ENCODE results near the gene TNFRSF18. TPM values are rescaled to one million over a fixed set of nuclear protein-coding genes. Genes with fewer than 3 reads are reported as not detected.
A peak's percentile ranks its signal among the peaks of the same experiment; 100 is the strongest.

Gene TNFRSF18
- total and polyA plus RNA-seq, 3 donors from 2014 or later = 0.67 TPM; not detected in 2

DNA sequence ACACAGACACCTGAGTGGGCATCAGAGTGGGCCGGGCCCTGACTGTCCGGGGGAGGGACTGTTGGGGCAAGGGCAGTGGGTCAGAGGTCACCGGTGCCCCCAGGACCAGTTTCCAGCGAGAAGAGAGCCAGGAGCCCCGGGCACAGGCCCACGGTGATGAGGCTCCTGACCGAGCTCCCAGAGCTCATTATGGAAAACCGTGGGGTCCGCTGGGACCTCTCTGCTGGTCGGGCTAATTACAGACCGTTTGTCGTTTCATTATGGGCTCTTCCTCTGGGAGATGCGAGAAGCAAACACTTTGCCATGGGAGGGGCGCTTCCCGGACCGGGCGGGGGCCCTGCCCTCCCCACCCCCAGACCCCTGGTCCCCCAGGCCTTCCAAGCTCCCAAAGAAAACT lies 44.7 kb downstream of the TNFRSF18 start:
- WGBS, 2 donors = 60 to 64% methylated on average over 4 to 17 of the region's 17 CpGs
- no peaks in the 10 kb centered on the region for H3K9me3 ChIP-seq
- TF ChIP-seq, protein P1, sequence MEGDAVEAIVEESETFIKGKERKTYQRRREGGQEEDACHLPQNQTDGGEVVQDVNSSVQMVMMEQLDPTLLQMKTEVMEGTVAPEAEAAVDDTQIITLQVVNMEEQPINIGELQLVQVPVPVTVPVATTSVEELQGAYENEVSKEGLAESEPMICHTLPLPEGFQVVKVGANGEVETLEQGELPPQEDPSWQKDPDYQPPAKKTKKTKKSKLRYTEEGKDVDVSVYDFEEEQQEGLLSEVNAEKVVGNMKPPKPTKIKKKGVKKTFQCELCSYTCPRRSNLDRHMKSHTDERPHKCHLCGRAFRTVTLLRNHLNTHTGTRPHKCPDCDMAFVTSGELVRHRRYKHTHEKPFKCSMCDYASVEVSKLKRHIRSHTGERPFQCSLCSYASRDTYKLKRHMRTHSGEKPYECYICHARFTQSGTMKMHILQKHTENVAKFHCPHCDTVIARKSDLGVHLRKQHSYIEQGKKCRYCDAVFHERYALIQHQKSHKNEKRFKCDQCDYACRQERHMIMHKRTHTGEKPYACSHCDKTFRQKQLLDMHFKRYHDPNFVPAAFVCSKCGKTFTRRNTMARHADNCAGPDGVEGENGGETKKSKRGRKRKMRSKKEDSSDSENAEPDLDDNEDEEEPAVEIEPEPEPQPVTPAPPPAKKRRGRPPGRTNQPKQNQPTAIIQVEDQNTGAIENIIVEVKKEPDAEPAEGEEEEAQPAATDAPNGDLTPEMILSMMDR (IDR thresholded peaks at IDR 0.05) = no peak
- no peak for TF ChIP-seq POLR2A (IDR thresholded peaks at IDR 0.05)
- intact Hi-C loops (cut with DNase I; ENCODE audit: low total_unique reads) = no loop called here
- no peak overlapping the region for H3K27ac ChIP-seq
- H3K4me1 ChIP-seq = peaks cover 8% of the 10 kb centered on the region
- no peaks in the 10 kb centered on the region for H3K36me3 ChIP-seq (ENCODE audit: low read depth, missing control alignments)
- H3K4me3 ChIP-seq = no peak overlapping the region
- H3K27me3 ChIP-seq = no peaks in the 10 kb centered on the region
- DNase-seq = no peak

DNA sequence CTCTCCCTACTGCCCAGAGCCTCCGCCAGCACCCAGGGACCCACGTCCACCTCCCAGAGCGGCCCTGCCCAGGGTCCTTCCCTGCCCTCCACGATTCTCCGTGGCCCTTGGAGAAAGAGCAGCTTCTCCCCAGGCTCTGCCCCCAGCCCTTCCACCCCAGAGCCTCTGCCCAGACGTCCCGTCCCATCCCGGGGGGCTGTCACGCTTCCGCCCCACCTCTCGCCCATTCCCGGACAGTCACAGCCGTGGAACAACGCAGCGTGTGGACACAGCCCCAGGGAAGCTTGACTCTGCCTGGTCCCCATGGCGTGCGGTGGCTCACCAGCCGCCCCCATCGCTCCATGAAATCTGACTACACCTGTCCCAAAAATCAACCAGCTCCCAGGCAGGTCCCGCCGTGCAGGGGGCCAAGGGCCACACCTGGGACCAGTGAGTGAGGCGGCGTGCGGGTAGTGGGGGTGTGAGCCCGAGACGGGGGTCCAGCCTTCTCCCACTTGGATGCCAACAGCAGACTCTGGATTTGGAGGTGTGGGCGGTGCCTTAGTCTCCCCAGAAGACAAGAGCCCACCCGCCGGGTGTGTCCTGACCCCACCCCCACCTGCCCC lies 45.2 kb downstream of the TNFRSF18 start:
- H3K27ac ChIP-seq = no peak overlapping the region
- H3K36me3 ChIP-seq (ENCODE audit: low read depth, missing control alignments) = no peaks in the 10 kb centered on the region
- intact Hi-C loops (cut with DNase I; ENCODE audit: low total_unique reads) = no loop called here
- H3K9me3 ChIP-seq = no peaks in the 10 kb centered on the region
- DNase-seq = no peak
- H3K4me3 ChIP-seq = no peak overlapping the region
- H3K4me1 ChIP-seq = peaks cover 8% of the 10 kb centered on the region
- 89 to 91% methylated on average over 24 to 29 of the region's 29 CpGs for WGBS, 2 donors
- TF ChIP-seq, protein P1 (IDR thresholded peaks at IDR 0.05) = no peak
- no peak for TF ChIP-seq POLR2A (IDR thresholded peaks at IDR 0.05)
- H3K27me3 ChIP-seq = no peaks in the 10 kb centered on the region

DNA sequence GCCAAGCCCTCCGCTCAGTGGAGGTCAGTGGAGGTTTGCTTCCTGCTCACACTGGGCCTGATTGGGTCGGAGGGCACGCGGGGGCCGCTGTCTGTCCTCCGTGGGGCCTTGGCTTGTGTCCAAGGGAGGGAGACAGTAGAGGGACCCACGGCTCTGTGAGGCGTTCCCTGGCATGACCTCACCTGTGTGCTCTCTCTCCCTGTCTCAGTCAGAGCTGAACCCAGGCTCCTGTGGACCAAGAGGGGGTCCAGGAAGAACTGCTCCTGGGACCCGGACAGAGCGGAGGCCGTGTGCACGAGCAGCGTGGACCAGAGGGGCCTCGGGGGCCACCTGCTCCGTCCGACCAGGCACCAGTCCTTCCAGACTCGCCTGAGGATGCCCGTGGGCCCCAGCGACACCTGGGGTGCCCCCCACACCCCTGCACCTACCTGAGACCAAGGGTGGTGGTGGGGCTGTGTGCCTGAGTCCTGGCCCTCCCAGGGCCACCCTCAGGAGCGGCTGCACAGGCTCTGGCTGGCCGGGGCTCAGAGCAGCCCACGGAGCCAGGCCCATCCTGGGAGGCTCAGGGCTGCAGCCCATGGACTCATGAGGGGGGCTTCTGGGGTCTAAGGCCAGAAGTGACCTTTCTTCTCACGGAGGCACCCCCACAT lies 46.0 kb downstream of the TNFRSF18 start:
- TF ChIP-seq, protein P1 (IDR thresholded peaks at IDR 0.05) = no peak
- TF ChIP-seq POLR2A (IDR thresholded peaks at IDR 0.05) = no peak
- intact Hi-C loops (cut with DNase I; ENCODE audit: low total_unique reads) = no loop called here
- WGBS, 2 donors = 84 to 86% methylated on average over 14 to 23 of the region's 23 CpGs

DNA sequence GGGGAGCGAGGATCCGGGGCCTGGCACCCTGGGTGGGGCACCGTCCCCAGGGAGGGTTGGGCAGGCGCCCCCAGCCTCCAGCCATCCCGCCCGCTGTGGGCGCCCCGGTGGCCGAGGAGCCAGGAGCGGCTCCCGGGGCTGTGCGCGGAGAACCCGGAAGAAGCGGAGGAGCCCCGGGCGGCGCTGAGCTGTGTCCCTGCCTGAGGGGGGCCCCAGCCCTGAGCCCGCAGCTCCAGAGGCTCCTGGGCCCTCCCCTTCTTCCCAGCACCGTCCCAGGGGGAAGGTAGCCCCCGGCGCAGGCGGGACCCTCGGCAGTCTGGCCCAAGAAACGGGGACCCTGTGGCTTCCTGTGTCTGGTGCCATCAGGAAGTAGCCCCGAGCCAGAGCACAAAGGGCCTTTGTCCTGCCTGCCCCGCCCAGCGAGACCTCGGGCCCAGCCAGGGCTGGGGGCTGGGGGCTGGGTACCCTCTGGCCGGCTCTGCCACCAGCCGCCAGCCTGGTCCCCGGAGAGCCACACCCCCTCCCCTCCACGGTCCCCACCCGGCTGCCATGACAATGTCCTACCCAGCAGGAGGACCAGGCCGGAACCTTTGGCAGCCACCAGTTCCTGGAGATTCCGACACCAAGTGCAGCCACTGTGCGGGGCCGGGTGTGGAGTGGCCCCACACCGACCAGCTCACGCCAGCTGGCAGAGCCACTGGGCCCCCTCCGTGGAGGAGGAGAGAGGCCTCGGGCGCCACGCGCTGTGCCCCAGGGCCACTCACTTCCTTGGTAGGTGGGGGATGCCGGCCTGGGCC lies 48.3 kb downstream of the TNFRSF18 start:
- Histone ChIP-seq H3K4me3 (peak overlapping the region; percentile 13 to 71), H3K27ac (peak overlapping the region; percentile 78 to 79), H3K4me1 (peaks cover 8% of the 10 kb centered on the region), H3K9me3 (no peaks in the 10 kb centered on the region), H3K27me3 (no peaks in the 10 kb centered on the region), H3K36me3 (ENCODE audit: low read depth, missing control alignments) (no peaks in the 10 kb centered on the region)
- peak; percentile 61 for DNase-seq
- 29 to 57% methylated on average over 5 to 30 of the region's 46 CpGs for WGBS, 2 donors
- intact Hi-C loops (cut with DNase I; ENCODE audit: low total_unique reads) = no loop called here
- TF ChIP-seq, protein P1 (IDR thresholded peaks at IDR 0.05) = no peak
- no peak for TF ChIP-seq POLR2A (IDR thresholded peaks at IDR 0.05)

More for the DNA sequence above, 46.0 kb downstream of the TNFRSF18 start:
- DNase-seq = no peak
- Histone ChIP-seq H3K4me1 (peaks cover 8% of the 10 kb centered on the region), H3K27me3 (no peaks in the 10 kb centered on the region), H3K9me3 (no peaks in the 10 kb centered on the region), H3K36me3 (ENCODE audit: low read depth, missing control alignments) (no peaks in the 10 kb centered on the region), H3K4me3 (no peak overlapping the region), H3K27ac (no peak overlapping the region)

All from testis (tissue), 3 donors.